OCI-LY3 (cell line): ENCODE results near the gene ASCL5.

Experiments
- EZH2phosphoT487 ChIP-seq: fragments of 200-600 bp; shearing (Covaris generic); IDR thresholded peaks from 2 replicates; pipeline ENCODE4 v1.6.1; 2018; ENCODE audit warnings: antibody characterized with exemption, mixed run types, low read depth
- TF ChIP-seq, protein P1 (sequence below): fragments of 200-600, 300-600 bp; sonication (generic); IDR thresholded peaks from 2 replicates; pipeline ENCODE4 v1.5.1; 2014; ENCODE audit warnings: antibody characterized with exemption, low read length, low read depth

DNA sequence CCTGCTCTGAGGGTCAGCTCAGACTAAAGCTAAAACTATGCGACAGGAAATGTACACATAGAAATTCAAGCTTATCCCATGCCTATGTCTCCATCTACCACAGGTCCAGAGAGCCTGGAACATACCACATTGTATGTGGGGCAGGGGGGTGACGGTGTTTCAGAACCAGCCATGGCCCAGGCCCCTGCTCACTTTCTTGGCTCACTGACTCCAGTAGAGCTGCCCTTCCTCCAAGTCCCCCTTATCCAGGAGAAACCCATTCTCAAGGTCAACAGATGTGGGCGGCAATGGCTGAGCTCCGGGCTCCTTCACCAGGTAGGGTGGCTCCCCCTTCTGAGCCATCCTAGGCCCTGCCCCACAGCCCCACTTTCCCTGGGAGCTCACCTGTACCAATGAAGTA is 35.7 kb downstream of the ASCL5 start:
- TF ChIP-seq, protein P1, sequence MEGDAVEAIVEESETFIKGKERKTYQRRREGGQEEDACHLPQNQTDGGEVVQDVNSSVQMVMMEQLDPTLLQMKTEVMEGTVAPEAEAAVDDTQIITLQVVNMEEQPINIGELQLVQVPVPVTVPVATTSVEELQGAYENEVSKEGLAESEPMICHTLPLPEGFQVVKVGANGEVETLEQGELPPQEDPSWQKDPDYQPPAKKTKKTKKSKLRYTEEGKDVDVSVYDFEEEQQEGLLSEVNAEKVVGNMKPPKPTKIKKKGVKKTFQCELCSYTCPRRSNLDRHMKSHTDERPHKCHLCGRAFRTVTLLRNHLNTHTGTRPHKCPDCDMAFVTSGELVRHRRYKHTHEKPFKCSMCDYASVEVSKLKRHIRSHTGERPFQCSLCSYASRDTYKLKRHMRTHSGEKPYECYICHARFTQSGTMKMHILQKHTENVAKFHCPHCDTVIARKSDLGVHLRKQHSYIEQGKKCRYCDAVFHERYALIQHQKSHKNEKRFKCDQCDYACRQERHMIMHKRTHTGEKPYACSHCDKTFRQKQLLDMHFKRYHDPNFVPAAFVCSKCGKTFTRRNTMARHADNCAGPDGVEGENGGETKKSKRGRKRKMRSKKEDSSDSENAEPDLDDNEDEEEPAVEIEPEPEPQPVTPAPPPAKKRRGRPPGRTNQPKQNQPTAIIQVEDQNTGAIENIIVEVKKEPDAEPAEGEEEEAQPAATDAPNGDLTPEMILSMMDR: no peak
- TF ChIP-seq EZH2phosphoT487: no peak
